HepG2 (cell line): Measurements from ENCODE around the gene CHDH. TPM values are rescaled to one million over a fixed set of nuclear protein-coding genes. Genes with fewer than 3 reads are reported as not detected.

Source experiments
- ATAC-seq: fragments of 200-7000 bp; cut with Tn5 transposase; 3 replicates; pipeline ENCODE4 v1.9.1; 2020; ENCODE audit warnings: mild to moderate bottlenecking, moderate library complexity
- BruUV-seq: library from RNA; stranded (reverse); fragments of 400-500 nt; replicated peaks from 2 replicates; lab custom pipeline; 2021; lab: Mats Ljungman, UMichigan
- CTCF ChIA-PET: fragments of 300-600 bp; formaldehyde crosslinking; extraction: SDS; loops from one replicate; lab custom pipeline; 2021; ENCODE audit warnings: low total read pairs, inconsistent platforms, low intra/inter-chr PET ratio; lab: Yijun Ruan, JAX
- POLR2A ChIA-PET: fragments of 350-600 bp; sonication (Branson Sonifier 250); formaldehyde crosslinking; loops from one replicate; lab custom pipeline; 2020; ENCODE audit warnings: antibody characterized with exemption, inconsistent platforms; lab: Yijun Ruan, JAX
- DNase-seq: peaks from one replicate; pipeline ENCODE4 v3.0.0-alpha.2; 2015; ENCODE audit warnings: low spot score
- FAIRE-seq: peaks from 3 replicates; lab custom pipeline; 2011; peaks lifted over from hg19 to GRCh38; lab: Jason Lieb, UNC
- H2AFZ ChIP-seq: one replicate; pipeline ENCODE4 v1.6.1; 2011; ENCODE audit warnings: low read length, inconsistent platforms
- H3K27ac ChIP-seq: fragments of 300-600 bp; 3 replicates; pipeline ENCODE4 v1.8.0; 2011; ENCODE audit warnings: mixed run types, mild to moderate bottlenecking, mixed read lengths, low read length, inconsistent platforms; ENCODE audit not compliant: insufficient read depth; ENCODE audit errors: extremely low read length
- H3K27me3 ChIP-seq, 2 experiments: fragments of 200-600 bp in 1 of 2; 2 replicates in 1 of 2; 3 replicates in 1 of 2; pipeline versions ENCODE4 v1.6.0 to v1.8.0; 2011; ENCODE audit warnings: low read length in 2 of 2, mild to moderate bottlenecking in 2 of 2, moderate library complexity in 2 of 2, inconsistent platforms in 1 of 2; ENCODE audit not compliant: insufficient read depth in 2 of 2, control insufficient read depth in 1 of 2
- H3K36me3 ChIP-seq, 2 experiments: fragments of 200-600 bp in 1 of 2; replicated peaks in 1 of 2; 2 replicates in 1 of 2; 3 replicates in 1 of 2; pipeline versions ENCODE4 v1.5.1 to v1.8.0; 2011; ENCODE audit warnings: low read length in 2 of 2, inconsistent platforms in 1 of 2; ENCODE audit not compliant: insufficient read depth in 2 of 2, control insufficient read depth in 1 of 2
- H3K4me1 ChIP-seq: 2 replicates; pipeline ENCODE4 v1.5.1; 2012; ENCODE audit warnings: low read length, inconsistent platforms; ENCODE audit not compliant: insufficient read depth
- H3K4me2 ChIP-seq: 2 replicates; pipeline ENCODE4 v1.6.0; 2011; ENCODE audit warnings: low read depth, low read length, inconsistent platforms
- H3K4me3 ChIP-seq, 3 experiments: fragments of 200-600 bp in 1 of 3; sonication (generic), shearing (Covaris generic) in 1 of 3; replicated peaks in 1 of 3; 2 replicates each; pipeline ENCODE4 v1.5.1; 2011 to 2016; ENCODE audit warnings: low read length in 3 of 3, inconsistent platforms in 2 of 3, low read depth in 2 of 3, mild to moderate bottlenecking in 2 of 3, control low read depth in 1 of 3, mixed read lengths in 1 of 3; ENCODE audit not compliant: insufficient read depth in 1 of 3
- H3K79me2 ChIP-seq: one replicate; pipeline ENCODE4 v1.6.1; 2011; ENCODE audit warnings: low read length, inconsistent platforms; ENCODE audit not compliant: insufficient read depth
- H3K9ac ChIP-seq: 2 replicates; pipeline ENCODE4 v1.6.0; 2011; ENCODE audit warnings: mild to moderate bottlenecking, low read depth, low read length, inconsistent platforms; ENCODE audit not compliant: insufficient read depth
- H3K9me3 ChIP-seq: 2 replicates; pipeline ENCODE4 v1.5.1; 2012; ENCODE audit warnings: mild to moderate bottlenecking, low read length
- H4K20me1 ChIP-seq: 2 replicates; pipeline ENCODE4 v1.6.0; 2011; ENCODE audit warnings: inconsistent platforms, mild to moderate bottlenecking, low read length, moderate library complexity; ENCODE audit not compliant: insufficient read depth
- KDM2A ChIP-seq: sonication (generic); formaldehyde crosslinking; IDR thresholded peaks from 2 replicates; pipeline ENCODE4 v1.4.0; 2020; ENCODE audit warnings: low read depth, missing genetic modification reagents, borderline replicate concordance
- KDM4B ChIP-seq: sonication (generic); formaldehyde crosslinking; IDR thresholded peaks from 2 replicates; pipeline ENCODE4 v1.4.0; 2020; ENCODE audit warnings: missing genetic modification reagents
- SP5 ChIP-seq: IDR thresholded peaks from 2 replicates; pipeline ENCODE4 v1.6.1; 2016; ENCODE audit warnings: low read depth, borderline replicate concordance
- WIZ ChIP-seq: sonication (generic); formaldehyde crosslinking; IDR thresholded peaks from 2 replicates; pipeline ENCODE4 v1.5.1; 2020; ENCODE audit warnings: mild to moderate bottlenecking, missing genetic modification reagents
- ZKSCAN8 ChIP-seq: IDR thresholded peaks from 2 replicates; pipeline ENCODE4 v1.6.1; 2016; ENCODE audit warnings: borderline replicate concordance, missing genetic modification reagents, missing compliant biosample characterization
- ZNF143 ChIP-seq: sonication (generic); formaldehyde crosslinking; IDR thresholded peaks from 2 replicates; pipeline ENCODE4 v1.4.0; 2020; ENCODE audit warnings: missing genetic modification reagents
- WGBS: methylation state at CpG from one replicate; pipeline ENCODE4 v1.1.6; 2017; ENCODE audit warnings: low lambda C conversion rate; 5-methylcytosine and 5-hydroxymethylcytosine counted together
- in situ Hi-C: cut with HindIII; loops from 2 replicates; pipeline ENCODE4 v1.10.0; 2017; ENCODE audit warnings: low pct_unique_long_range_greater_than_20kb; ENCODE audit not compliant: extremely low pct_ligation_motif_present
- intact Hi-C: fragments of 100-400 bp; cut with micrococcal nuclease; formaldehyde crosslinking; loops from one replicate; pipeline ENCODE4 v1.10.0; 2022; ENCODE audit not compliant: unreplicated experiment
- polyA plus RNA-seq, 8 experiments: library from polyadenylated mRNA; depleted of rRNA in 3 of 8; stranded (reverse) in 7 of 8; unstranded in 1 of 8; fragments of >200 nt; fragmentation: Illumina TruSeq in 4 of 8; extraction: Trizol in 4 of 8; gene quantifications; 2 replicates each; pipeline versions ENCODE4 v1.2.1 to v1.2.3, GENCODE V29; 2011 to 2016; ENCODE audit warnings: low read depth in 4 of 8, missing spikeins in 1 of 8, mixed read lengths in 1 of 8; ENCODE audit not compliant: insufficient read depth in 1 of 8
- total RNA-seq, 5 experiments: library from RNA; depleted of rRNA; stranded (reverse); fragments of >200 nt; fragmentation: Illumina TruSeq; extraction: Trizol; gene quantifications; 2 replicates each; pipeline ENCODE4 v1.2.3, GENCODE V29; 2016; ENCODE audit warnings: low read depth in 1 of 5
- TF ChIP-seq, protein P1 (sequence below): sonication (generic); formaldehyde crosslinking; IDR thresholded peaks from 2 replicates; pipeline ENCODE4 v1.5.0; 2020; ENCODE audit warnings: missing genetic modification reagents, mild to moderate bottlenecking, borderline replicate concordance
- TF ChIP-seq, protein P2 (sequence below): sonication (generic); formaldehyde crosslinking; IDR thresholded peaks from 2 replicates; pipeline ENCODE4 v1.5.0; 2020; ENCODE audit warnings: mild to moderate bottlenecking, missing genetic modification reagents
- TF ChIP-seq, protein P3 (sequence below): sonication (generic); formaldehyde crosslinking; IDR thresholded peaks from 2 replicates; pipeline ENCODE4 v1.9.0; 2021; ENCODE audit warnings: missing genetic modification reagents, borderline replicate concordance

The CHDH gene
- total and polyA plus RNA-seq, 2 of the 13 experiments (the other 11 are each of a cell fraction or from before 2014, with no cell fraction given), result 28.1 to 48.9 TPM

DNA sequence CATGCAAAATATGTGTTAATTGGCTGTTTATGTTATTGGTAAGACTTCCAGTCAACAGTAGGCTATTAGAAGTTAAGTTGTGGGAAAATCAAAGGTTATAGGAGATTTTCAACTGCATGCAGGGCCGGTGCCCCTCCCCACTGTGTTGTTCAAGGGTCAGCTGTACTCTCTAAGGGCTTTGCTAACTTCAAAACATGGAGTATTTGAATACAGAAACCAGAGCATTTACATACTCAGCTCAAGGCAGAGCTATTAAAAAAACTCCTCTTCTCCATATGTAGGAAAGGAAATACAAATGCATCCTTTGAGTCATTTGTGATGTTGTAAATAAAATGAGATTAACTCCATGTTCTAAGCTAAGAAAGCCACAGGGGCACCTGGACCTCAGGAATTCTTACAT lies 16.9 kb upstream of the CHDH start:
- no peak overlapping the region for H2AFZ ChIP-seq
- intact Hi-C loops, result no loop called here
- H3K4me3 ChIP-seq, result no peak overlapping the region
- no TSS peak for BruUV-seq
- CTCF ChIA-PET, result no interaction called here
- H3K79me2 ChIP-seq, result no peaks in the 10 kb centered on the region
- peaks cover 21 to 49% of the 10 kb centered on the region in 2 experiments for H3K36me3 ChIP-seq
- in situ Hi-C loops, result no loop called here
- ATAC-seq, result peak; percentile 34
- no peaks in the 10 kb centered on the region for H3K9me3 ChIP-seq
- peaks cover 29% of the 10 kb centered on the region for H3K4me1 ChIP-seq
- H3K27ac ChIP-seq, result no peak overlapping the region
- POLR2A ChIA-PET, result interaction anchor here (0.8 to 5.5 kb wide), 2 partner anchors 18 to 21 kb away, joined by 3 to 32 read pairs; no protein-coding TSS in a partner anchor
- no peak for FAIRE-seq
- no peak overlapping the region for H3K4me2 ChIP-seq
- H4K20me1 ChIP-seq, result 0 out of 2 replicates have a peak, but pooled peaks cover 2% of the 10 kb centered on the region
- WGBS, result 38% methylated on average over 1 of the region's 1 CpG
- no peak for DNase-seq
- H3K9ac ChIP-seq, result no peak overlapping the region
- no peaks in the 10 kb centered on the region for H3K27me3 ChIP-seq
- TF ChIP-seq, protein P1, sequence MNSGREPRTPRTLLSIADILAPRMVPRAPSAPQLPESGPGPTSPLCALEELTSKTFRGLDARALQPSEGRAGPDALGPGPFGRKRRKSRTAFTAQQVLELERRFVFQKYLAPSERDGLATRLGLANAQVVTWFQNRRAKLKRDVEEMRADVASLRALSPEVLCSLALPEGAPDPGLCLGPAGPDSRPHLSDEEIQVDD, result no peak
- no peak for TF ChIP-seq KDM4B (CRISPR knock-in tag)
- TF ChIP-seq ZNF143 (CRISPR knock-in tag), result no peak
- TF ChIP-seq KDM2A (CRISPR knock-in tag), result no peak
- no peak for TF ChIP-seq SP5 (CRISPR knock-in tag)
- TF ChIP-seq WIZ (CRISPR knock-in tag), result no peak
- TF ChIP-seq, protein P2, sequence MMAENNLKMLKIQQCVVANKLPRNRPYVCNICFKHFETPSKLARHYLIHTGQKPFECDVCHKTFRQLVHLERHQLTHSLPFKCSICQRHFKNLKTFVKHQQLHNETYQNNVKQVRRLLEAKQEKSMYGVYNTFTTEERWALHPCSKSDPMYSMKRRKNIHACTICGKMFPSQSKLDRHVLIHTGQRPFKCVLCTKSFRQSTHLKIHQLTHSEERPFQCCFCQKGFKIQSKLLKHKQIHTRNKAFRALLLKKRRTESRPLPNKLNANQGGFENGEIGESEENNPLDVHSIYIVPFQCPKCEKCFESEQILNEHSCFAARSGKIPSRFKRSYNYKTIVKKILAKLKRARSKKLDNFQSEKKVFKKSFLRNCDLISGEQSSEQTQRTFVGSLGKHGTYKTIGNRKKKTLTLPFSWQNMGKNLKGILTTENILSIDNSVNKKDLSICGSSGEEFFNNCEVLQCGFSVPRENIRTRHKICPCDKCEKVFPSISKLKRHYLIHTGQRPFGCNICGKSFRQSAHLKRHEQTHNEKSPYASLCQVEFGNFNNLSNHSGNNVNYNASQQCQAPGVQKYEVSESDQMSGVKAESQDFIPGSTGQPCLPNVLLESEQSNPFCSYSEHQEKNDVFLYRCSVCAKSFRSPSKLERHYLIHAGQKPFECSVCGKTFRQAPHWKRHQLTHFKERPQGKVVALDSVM (CRISPR knock-in tag), result no peak
- TF ChIP-seq ZKSCAN8 (CRISPR knock-in tag), result no peak
- TF ChIP-seq, protein P3, sequence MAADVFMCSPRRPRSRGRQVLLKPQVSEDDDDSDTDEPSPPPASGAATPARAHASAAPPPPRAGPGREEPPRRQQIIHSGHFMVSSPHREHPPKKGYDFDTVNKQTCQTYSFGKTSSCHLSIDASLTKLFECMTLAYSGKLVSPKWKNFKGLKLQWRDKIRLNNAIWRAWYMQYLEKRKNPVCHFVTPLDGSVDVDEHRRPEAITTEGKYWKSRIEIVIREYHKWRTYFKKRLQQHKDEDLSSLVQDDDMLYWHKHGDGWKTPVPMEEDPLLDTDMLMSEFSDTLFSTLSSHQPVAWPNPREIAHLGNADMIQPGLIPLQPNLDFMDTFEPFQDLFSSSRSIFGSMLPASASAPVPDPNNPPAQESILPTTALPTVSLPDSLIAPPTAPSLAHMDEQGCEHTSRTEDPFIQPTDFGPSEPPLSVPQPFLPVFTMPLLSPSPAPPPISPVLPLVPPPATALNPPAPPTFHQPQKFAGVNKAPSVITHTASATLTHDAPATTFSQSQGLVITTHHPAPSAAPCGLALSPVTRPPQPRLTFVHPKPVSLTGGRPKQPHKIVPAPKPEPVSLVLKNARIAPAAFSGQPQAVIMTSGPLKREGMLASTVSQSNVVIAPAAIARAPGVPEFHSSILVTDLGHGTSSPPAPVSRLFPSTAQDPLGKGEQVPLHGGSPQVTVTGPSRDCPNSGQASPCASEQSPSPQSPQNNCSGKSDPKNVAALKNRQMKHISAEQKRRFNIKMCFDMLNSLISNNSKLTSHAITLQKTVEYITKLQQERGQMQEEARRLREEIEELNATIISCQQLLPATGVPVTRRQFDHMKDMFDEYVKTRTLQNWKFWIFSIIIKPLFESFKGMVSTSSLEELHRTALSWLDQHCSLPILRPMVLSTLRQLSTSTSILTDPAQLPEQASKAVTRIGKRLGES, result no peak
